HAP-1 (cell line): ENCODE results near the gene PDE6D.
A peak's percentile ranks its signal among the peaks of the same experiment; 100 is the strongest.
"Not testable (repeated sequence)": the region's sequence is repeated elsewhere in the genome, so short reads cannot be mapped to it uniquely, and the experiment has no call there.

Source experiments
- DNase-seq, 2 experiments: peaks; one replicate each; pipeline ENCODE4 v3.0.0-alpha.2; 2016 to 2020; ENCODE audit warnings: low spot score in 2 of 2
- H3K27me3 ChIP-seq: fragments of 250-450 bp; sonication (Bioruptor Pico); 2 replicates; pipeline ENCODE4 v1.5.1; 2020; ENCODE audit warnings: low read depth, mild to moderate bottlenecking, moderate library complexity
- H3K36me3 ChIP-seq: fragments of 250-450 bp; sonication (Bioruptor Pico); replicated peaks from 2 replicates; pipeline ENCODE4 v1.5.1; 2020; ENCODE audit warnings: mild to moderate bottlenecking
- H3K4me1 ChIP-seq: fragments of 250-450 bp; sonication (Bioruptor Pico); 2 replicates; pipeline ENCODE4 v1.5.1; 2020; ENCODE audit warnings: mild to moderate bottlenecking
- H3K4me3 ChIP-seq: fragments of 250-450 bp; sonication (Bioruptor Pico); 2 replicates; pipeline ENCODE4 v1.5.1; 2020; ENCODE audit warnings: mild to moderate bottlenecking, moderate library complexity
- H3K9me3 ChIP-seq: fragments of 250-450 bp; sonication (Bioruptor Pico); 2 replicates; pipeline ENCODE4 v1.5.1; 2020; ENCODE audit warnings: mild to moderate bottlenecking, moderate library complexity
- in situ Hi-C: fragments of 300-500 bp; cut with MboI; formaldehyde crosslinking; loops from 3 replicates; pipeline ENCODE4 v1.14.3; 2020; ENCODE audit warnings: low sequenced_read_pairs, inconsistent platforms, mixed read lengths

The PDE6D gene

DNA sequence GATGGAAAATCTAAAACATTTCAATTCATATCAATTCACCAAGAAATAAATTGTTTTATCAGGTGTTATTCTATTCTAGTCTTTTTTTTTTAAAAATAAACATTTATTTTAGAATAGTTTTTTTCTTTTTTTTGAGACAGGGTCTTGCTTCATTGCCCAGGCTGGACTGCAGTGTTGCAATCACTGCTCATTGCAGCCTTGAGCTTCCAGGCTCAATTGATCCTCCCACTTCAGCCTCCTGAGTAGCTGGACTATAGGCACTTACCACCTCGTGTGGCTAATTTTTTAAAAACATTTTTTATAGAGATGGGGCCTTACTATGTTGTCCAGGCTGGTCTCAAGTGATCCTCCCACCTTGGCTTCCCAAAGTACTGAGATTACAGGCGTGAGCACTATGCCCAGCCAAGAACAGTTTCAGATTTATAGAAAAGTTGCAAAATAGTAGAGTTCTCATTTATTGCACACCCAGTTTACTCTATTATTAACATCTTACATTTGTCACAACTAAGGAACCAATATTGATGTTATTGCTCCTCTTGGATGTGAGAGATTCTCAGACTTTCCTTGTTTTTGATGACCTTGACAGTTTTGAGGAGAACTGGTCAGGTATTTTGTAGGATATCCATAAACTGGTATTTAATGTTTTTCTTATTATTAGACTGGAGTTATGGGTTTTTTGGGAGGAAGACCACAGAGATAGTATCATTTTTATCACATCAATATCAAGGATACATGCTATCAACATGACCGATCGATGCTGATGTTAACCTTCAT is 29.9 kb downstream of the PDE6D start:
- no peaks in the 10 kb centered on the region for H3K36me3 ChIP-seq
- no peak overlapping the region for H3K4me3 ChIP-seq
- in situ Hi-C loops = no loop called here
- no peak for DNase-seq
- H3K4me1 ChIP-seq = no peaks in the 10 kb centered on the region
- no peaks in the 10 kb centered on the region for H3K27me3 ChIP-seq
- no peaks in the 10 kb centered on the region for H3K9me3 ChIP-seq

DNA sequence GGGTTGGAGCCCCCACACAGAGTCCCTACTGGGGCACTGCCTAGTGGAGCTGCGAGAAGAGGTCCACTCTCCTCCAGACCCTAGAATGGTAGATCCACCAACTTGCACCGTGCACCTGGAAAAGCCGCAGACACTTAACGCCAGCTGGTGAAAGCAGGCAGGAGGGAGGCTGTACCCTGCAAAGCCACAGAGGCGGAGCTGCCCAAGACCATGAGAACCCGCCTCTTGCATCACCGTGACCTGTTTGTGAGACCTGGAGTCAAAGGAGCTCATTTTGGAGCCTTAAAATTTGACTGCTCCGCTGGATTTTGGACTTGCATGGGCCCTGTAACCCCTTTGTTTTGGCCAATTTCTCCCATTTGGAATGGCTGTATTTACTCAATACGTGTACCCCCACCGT is 32.1 kb downstream of the PDE6D start:
- in situ Hi-C loops = not testable (repeated sequence)

DNA sequence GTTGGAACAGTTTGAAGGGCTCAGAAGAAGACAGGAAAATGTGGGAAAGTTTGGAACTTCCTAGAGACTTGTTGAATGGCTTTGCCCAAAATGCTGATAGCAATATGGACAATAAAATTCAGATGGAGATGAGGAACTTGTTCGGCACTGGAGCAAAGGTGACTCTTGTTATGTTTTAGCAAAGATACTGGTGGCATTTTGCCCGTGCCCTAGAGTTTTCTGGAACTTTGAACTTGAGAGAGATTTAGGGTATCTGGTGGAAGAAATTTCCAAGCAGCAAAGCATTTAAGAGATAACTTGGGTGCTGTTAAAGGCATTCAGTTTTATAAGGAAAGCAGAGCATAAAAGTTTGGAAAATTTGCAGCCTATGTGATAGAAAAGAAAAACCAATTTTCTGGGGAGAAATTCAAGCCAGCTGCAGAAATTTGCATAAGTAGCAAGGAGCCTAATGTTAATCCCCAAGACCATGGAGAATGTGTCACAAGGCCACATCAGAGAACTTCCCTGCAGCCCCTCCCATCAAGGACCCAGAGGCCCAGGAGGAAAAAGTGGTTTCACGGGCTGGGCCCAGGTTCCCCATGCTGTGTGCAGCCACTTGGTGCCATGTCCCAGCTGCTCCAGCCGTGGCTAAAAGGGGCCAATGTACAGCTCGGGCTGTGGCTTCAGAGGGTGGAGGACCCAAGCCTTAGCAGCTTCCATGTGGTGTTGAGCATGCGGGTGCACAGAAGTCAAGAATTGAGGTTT is 32.8 kb downstream of the PDE6D start:
- in situ Hi-C loops, DNase-seq, H3K9me3 ChIP-seq, H3K4me3 ChIP-seq, H3K36me3 ChIP-seq, H3K27me3 ChIP-seq: not testable (repeated sequence)
- peaks cover 11% of the 10 kb centered on the region for H3K4me1 ChIP-seq

More for the DNA sequence above, 32.1 kb downstream of the PDE6D start:
- DNase-seq, H3K9me3 ChIP-seq, H3K27me3 ChIP-seq, H3K4me3 ChIP-seq, H3K36me3 ChIP-seq: not testable (repeated sequence)
- H3K4me1 ChIP-seq = peaks cover 11% of the 10 kb centered on the region

DNA sequence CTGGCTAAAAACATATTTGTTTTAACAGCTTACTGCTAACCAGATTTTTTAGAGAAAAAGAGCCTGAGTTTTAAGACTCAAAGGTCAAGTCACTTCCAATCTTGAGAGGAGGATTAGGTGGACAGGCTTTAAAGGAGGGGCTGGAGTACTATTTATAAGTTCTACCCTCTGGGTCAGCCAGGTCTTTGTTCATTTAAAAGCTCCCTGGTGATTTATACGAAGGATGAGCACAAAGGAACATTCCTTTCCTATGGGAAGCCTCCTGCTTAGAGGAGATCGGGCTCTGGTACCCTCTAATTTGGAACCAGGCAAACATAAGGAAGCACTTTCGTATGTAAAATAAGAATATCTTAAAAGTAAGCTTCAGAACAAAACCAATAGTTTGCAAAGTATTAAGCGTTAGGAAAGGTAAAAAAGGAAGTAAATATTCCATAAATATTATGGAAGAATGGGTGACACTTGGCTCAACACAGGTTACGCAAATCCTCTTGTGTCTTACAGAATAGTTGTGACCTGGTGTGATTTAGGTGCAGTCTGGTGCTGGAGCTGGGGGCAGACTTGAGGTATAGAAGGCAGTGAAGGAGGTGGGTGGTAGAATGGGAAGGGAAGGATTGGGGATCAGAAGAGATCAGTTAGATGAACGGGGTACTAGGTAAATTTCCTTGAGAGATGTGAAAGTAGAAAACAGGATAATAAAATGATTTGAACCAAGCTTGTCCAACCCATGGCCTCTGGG is 35.6 kb downstream of the PDE6D start:
- H3K9me3 ChIP-seq = no peaks in the 10 kb centered on the region
- H3K4me3 ChIP-seq = no peak overlapping the region
- peaks cover 11% of the 10 kb centered on the region for H3K4me1 ChIP-seq
- peak in 1 of 2 experiments; percentile 50 for DNase-seq
- no peaks in the 10 kb centered on the region for H3K36me3 ChIP-seq
- in situ Hi-C loops = no loop called here
- no peaks in the 10 kb centered on the region for H3K27me3 ChIP-seq

DNA sequence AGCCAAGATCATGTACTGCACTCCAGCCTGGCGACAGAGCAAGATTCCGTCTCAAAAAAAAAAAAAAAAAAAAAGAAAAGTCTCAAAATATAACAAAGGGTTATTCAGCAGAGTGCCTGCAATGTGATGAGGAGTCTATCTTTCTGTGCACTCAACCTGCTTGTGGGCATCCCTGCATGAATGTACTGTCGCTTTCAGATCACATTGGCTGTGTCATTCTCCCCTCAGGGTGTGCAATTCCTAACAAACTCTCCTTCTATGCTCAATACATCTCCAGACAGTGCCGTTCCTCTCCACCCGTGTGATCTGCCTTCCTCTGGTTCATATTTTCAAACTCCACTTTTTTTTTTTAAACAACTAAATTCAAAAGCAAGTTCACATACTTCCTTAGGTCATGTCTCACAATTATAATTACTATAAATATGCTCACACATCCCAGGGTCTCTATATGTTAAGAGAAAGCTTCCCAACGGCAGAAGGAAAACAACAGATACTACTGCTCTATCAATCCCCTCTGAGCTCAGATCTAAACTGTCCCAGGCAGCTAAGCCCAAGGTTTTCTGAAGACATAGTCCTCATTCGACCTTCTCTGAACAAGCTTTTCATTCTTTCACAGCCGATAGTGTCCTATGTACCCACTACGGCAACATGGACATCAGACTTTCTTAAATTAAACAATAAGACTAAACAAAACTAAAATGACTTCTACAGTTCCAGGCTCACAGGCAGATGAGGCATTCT is 37.5 kb downstream of the PDE6D start:
- in situ Hi-C loops = no loop called here

DNA sequence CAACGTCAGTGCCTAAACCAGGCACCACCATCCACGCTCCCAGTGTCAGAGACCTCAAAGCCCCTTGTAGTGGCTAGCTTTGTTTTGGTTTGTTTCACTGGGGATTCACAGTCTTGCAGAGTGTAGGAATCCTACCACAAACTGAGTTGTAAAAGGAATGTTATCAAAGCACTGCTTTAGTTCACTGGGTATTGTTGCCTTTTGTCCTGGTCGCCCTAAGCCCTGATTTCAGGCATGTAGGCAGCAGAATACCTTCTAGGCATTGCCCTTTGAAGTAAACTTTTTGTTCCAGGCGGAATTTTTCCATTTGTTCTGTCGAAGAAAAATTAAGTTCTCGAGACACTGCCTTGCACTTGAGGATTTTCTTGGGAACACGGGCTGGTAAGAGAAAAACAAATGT is 43.3 kb downstream of the PDE6D start:
- no peaks in the 10 kb centered on the region for H3K27me3 ChIP-seq
- in situ Hi-C loops = no loop called here
- no peaks in the 10 kb centered on the region for H3K36me3 ChIP-seq
- H3K9me3 ChIP-seq = no peaks in the 10 kb centered on the region
- DNase-seq = peak in 1 of 2 experiments; percentile 4
- no peak overlapping the region for H3K4me3 ChIP-seq
- no peaks in the 10 kb centered on the region for H3K4me1 ChIP-seq

More for the DNA sequence above, 37.5 kb downstream of the PDE6D start:
- H3K4me1 ChIP-seq = peaks cover 11% of the 10 kb centered on the region
- no peaks in the 10 kb centered on the region for H3K27me3 ChIP-seq
- DNase-seq = no peak
- H3K36me3 ChIP-seq = no peaks in the 10 kb centered on the region
- no peak overlapping the region for H3K4me3 ChIP-seq
- H3K9me3 ChIP-seq = no peaks in the 10 kb centered on the region

DNA sequence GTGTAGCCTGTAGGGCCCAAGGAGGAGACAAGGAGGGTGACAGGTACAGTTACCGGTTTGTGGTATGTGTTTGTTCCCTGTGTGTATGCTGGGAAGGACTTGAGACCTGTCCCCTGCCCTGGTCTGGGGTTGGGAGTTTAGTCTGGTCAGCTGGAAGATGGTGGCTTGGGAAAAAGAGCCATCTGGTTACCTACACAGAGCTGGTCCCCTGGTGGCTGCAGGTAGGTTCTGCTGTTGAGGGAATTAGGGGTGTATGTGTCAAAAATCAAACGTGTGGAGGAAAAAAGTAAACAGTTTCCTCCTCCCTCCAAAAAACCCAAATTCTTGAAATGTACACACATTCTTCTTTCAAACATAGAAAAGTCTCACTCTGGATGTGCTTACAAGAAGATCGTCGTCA is 48.5 kb downstream of the PDE6D start:
- no peak overlapping the region for H3K4me3 ChIP-seq
- in situ Hi-C loops = no loop called here
- DNase-seq = no peak
- no peaks in the 10 kb centered on the region; the same call in 1 of the 2 replicates for H3K36me3 ChIP-seq
- no peaks in the 10 kb centered on the region for H3K27me3 ChIP-seq
- H3K4me1 ChIP-seq = no peaks in the 10 kb centered on the region
- no peaks in the 10 kb centered on the region for H3K9me3 ChIP-seq

DNA sequence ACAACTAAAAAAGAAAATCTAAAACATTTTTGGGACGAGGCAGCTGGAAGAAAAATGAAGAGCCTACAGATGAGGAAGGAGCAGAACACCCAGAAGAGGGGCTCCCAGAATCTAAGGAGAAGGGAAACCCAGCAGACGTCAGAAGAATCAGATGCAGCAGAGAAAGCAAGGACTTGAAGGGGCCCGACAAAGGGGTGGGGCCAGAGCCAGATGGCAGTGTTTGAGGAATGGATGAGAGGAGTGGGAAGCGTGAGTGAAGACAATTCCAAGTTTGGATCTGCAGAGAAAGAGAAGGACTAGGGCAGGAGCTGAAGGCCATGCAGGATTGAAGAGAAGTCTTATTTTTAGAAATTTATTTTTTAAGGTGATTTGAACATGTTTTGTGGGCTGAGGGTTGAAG is 53.5 kb downstream of the PDE6D start:
- H3K27me3 ChIP-seq = no peaks in the 10 kb centered on the region
- no peaks in the 10 kb centered on the region for H3K9me3 ChIP-seq
- H3K36me3 ChIP-seq = no peaks in the 10 kb centered on the region; the same call in 1 of the 2 replicates
- no peak for DNase-seq
- no peak overlapping the region for H3K4me3 ChIP-seq
- in situ Hi-C loops = no loop called here
- peaks cover 4% of the 10 kb centered on the region for H3K4me1 ChIP-seq

DNA sequence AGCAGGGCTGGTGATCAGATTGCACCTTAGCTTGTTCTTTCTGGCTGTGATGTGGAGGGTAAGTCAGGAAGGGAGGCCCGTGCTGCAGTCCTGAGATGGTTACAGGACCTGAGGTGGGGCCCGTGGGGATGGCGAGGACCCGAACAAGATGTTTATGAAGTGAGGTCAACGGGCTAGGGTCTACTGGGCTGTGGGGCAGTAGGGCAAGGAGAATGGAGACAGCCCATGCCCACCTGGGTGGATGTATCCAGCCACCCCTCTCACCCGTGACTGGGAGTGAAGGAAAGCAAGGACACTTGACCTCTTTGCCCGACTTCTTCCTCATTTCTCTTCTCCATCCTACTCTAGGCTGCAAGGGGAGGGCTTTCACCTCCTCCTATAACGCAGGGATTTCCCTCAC is 54.8 kb downstream of the PDE6D start:
- H3K27me3 ChIP-seq = no peaks in the 10 kb centered on the region
- in situ Hi-C loops = no loop called here
- H3K36me3 ChIP-seq = no peaks in the 10 kb centered on the region
- no peak for DNase-seq
- H3K4me3 ChIP-seq = no peak overlapping the region
- H3K4me1 ChIP-seq = peaks cover 8% of the 10 kb centered on the region
- no peaks in the 10 kb centered on the region for H3K9me3 ChIP-seq

DNA sequence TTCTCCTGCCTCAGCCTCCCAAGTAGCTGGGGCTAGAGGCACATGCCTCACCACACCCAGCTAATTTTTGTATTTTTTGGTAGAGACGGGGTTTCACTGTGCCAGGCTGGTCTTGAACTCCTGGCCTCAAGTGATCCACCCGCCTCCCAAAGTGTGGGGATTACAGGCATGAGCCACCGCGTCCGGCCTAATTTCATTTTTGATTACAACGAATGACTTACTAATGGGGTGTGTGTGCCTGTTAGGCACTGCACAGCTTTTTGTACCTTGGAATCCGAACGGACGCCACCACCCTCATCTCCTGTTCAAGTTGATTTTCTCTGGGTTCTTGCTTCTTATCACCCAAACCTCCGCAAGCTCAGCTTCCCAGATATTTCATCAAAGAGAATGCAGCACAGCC is 55.6 kb downstream of the PDE6D start:
- Histone ChIP-seq H3K36me3 (no peaks in the 10 kb centered on the region), H3K4me1 (peaks cover 8% of the 10 kb centered on the region), H3K4me3 (no peak overlapping the region), H3K27me3 (no peaks in the 10 kb centered on the region), H3K9me3 (no peaks in the 10 kb centered on the region)
- DNase-seq = no peak
- in situ Hi-C loops = no loop called here

DNA sequence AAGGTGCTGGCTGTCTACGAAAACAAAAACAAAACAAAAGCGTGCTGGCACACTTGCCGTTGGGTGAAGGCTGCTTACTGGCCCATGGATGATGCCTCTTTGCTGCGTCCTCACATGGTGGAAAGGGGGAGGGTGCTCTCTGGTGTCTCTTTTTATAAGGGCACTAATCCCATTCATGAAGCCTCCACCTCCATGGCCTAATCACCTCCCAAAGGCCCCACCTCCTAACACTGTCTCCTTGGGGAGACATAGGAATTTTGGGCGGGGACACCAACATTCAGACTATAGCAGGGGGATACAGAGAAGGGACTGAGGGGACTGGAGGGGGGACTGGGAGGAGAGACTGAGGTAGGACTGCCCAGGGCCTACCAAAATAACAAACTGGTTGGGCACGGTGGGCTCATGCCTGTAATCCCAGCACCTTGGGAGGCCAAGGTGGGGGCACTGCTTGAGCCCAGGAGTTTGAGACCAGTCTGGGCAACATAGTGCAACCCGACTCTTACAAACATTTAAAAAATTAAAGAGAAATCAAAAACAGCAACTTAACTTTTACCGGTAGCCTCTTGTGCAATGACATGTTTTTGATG is 58.3 kb downstream of the PDE6D start:
- DNase-seq = peak; percentile 42 to 60
- H3K9me3 ChIP-seq = no peaks in the 10 kb centered on the region
- H3K4me1 ChIP-seq = peaks cover 8% of the 10 kb centered on the region
- H3K4me3 ChIP-seq = no peak overlapping the region
- H3K36me3 ChIP-seq = no peaks in the 10 kb centered on the region
- in situ Hi-C loops = no loop called here
- H3K27me3 ChIP-seq = no peaks in the 10 kb centered on the region

DNA sequence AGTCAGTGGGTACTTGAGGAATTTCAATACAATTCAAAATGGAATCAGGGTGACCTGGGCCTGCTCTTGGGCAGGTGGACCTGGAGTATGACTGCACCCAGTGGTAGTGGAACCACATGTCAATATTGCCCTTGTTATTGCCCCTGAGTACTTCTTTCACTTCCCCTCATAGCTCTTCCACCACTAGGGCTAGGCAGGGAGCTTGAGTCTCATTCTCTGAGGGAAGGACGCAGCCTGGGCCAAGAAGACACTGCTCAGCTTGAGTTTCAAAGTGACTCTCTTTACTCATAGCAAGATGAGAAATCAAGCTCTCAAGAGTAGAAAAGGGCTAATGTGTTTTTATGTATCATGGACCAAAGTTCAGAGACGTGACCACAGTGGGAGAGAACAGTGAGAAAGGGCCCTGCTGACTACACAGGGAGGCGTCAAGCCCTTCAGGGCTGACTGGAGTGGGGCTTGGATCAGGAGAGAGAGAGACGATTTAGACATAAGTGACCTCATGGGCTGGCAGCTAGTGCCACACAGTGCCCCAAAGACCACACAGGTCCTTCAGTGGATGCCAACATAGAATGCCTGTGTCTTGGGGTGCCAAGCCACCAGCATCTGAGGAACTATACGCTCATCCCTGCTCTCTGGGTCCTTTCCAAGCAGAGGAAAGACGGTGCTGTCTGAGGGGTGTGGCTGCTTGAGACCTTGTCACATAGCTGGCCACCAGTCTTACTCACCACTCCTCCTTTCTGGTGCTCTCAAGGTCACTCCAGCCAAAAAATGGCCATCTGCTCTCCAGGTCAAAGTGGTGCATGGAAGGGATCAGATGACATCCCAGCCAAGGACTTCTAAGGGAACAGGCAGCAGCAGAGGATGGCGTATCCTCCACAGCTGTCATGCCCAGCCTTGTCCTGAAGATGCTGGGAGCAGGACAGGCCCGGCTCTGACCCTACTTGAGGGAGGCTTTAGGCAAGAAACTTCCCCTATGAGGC is 59.8 kb downstream of the PDE6D start:
- no peaks in the 10 kb centered on the region for H3K9me3 ChIP-seq
- DNase-seq = no peak
- H3K4me3 ChIP-seq = no peak overlapping the region
- no peaks in the 10 kb centered on the region for H3K36me3 ChIP-seq
- peaks cover 8% of the 10 kb centered on the region for H3K4me1 ChIP-seq
- H3K27me3 ChIP-seq = no peaks in the 10 kb centered on the region
- in situ Hi-C loops = no loop called here
